GM12878 (cell line): ENCODE results near the gene NKD1.

ENCODE experiments used
- ASH2L ChIP-seq: fragments of 300-600, 200-600 bp; sonication (generic); IDR thresholded peaks from 2 replicates; pipeline ENCODE4 v1.6.1; 2017; ENCODE audit warnings: low read depth, mild to moderate bottlenecking, borderline replicate concordance
- CTCF ChIP-seq, 3 experiments: IDR thresholded peaks in 2 of 3; conservative IDR thresholded peaks in 1 of 3; 2 replicates each; pipeline ENCODE4 v1.5.1; 2011; ENCODE audit warnings: low read depth in 3 of 3, low read length in 3 of 3, mild to moderate bottlenecking in 3 of 3, control low read depth in 2 of 3, moderate library complexity in 2 of 3, inconsistent platforms in 1 of 3, mixed read lengths in 1 of 3; ENCODE audit not compliant: control insufficient read depth in 2 of 3, insufficient read depth in 1 of 3; ENCODE audit errors: extremely low read depth in 1 of 3
- CUX1 ChIP-seq: IDR thresholded peaks from 2 replicates; pipeline ENCODE4 v1.6.1; 2012; ENCODE audit warnings: improper control_type of control experiment, low read depth, low read length; ENCODE audit not compliant: insufficient replicate concordance
- EGR1 ChIP-seq, 2 experiments: IDR thresholded peaks; 1 replicate in 1 of 2; 2 replicates in 1 of 2; pipeline ENCODE4 v1.6.1; 2011 to 2012; ENCODE audit warnings: low read depth in 2 of 2, low read length in 2 of 2, borderline replicate concordance in 1 of 2, mild to moderate bottlenecking in 1 of 2, moderate library complexity in 1 of 2
- FOXM1 ChIP-seq: IDR thresholded peaks from 2 replicates; pipeline ENCODE4 v1.6.1; 2012; ENCODE audit warnings: low read depth, mild to moderate bottlenecking, inconsistent platforms, low read length, moderate library complexity
- GABPA ChIP-seq: IDR thresholded peaks from 2 replicates; pipeline ENCODE4 v1.6.1; 2014; ENCODE audit warnings: antibody characterized with exemption, low read depth, mild to moderate bottlenecking, inconsistent platforms
- MAX ChIP-seq: IDR thresholded peaks from 2 replicates; pipeline ENCODE4 v1.6.1; 2012; ENCODE audit warnings: low read depth, low read length, improper control_type of control experiment
- MYC ChIP-seq: IDR thresholded peaks from 2 replicates; pipeline ENCODE4 v1.6.1; 2011; ENCODE audit warnings: mild to moderate bottlenecking, low read length, moderate library complexity, inconsistent platforms; ENCODE audit not compliant: insufficient read depth, insufficient replicate concordance, insufficient read length, severe bottlenecking
- POLR2A ChIP-seq: IDR thresholded peaks from 2 replicates; pipeline ENCODE4 v1.6.1; 2011; ENCODE audit warnings: low read depth, mild to moderate bottlenecking, low read length
- RELA ChIP-seq: fragments of 450-650 bp; IDR thresholded peaks from 2 replicates; pipeline ENCODE4 v1.8.0; 2014; ENCODE audit warnings: borderline replicate concordance; ENCODE audit not compliant: partially characterized antibody
- REST ChIP-seq: IDR thresholded peaks from 2 replicates; pipeline ENCODE4 v1.6.1; 2012; ENCODE audit warnings: mild to moderate bottlenecking, low read depth, low read length
- RFX5 ChIP-seq: IDR thresholded peaks from 2 replicates; pipeline ENCODE4 v1.6.1; 2011; ENCODE audit warnings: low read depth, low read length, improper control_type of control experiment
- USF2 ChIP-seq: IDR thresholded peaks from 2 replicates; pipeline ENCODE4 v1.6.1; 2011; ENCODE audit warnings: low read depth, low read length, improper control_type of control experiment, borderline replicate concordance
- ZNF207 ChIP-seq: fragments of 450-650 bp; IDR thresholded peaks from 2 replicates; pipeline ENCODE4 v1.6.1; 2014; ENCODE audit warnings: antibody characterized with exemption, mild to moderate bottlenecking, borderline replicate concordance

- TF ChIP-seq ZNF207: no peak
- TF ChIP-seq ASH2L: no peak
- TF ChIP-seq MYC: no peak
- TF ChIP-seq MAX: no peak
- no peak for TF ChIP-seq EGR1 (IDR thresholded peaks at IDR 0.05; ENCODE audit: borderline replicate concordance in 1 of 2, low read depth in 2 of 2, low read length in 2 of 2)
- no peak for TF ChIP-seq POLR2A
- TF ChIP-seq RFX5: no peak
- TF ChIP-seq REST: no peak
- TF ChIP-seq CUX1: no peak
- TF ChIP-seq USF2: no peak
- TF ChIP-seq FOXM1: no peak
- no peak for TF ChIP-seq CTCF (IDR thresholded peaks at IDR 0.05 in 2 of 3, conservative IDR thresholded peaks at IDR 0.05 in 1 of 3; ENCODE audit: control insufficient read depth in 2 of 3, extremely low read depth in 1 of 3, insufficient read depth in 1 of 3, low read depth in 3 of 3, low read length in 3 of 3)
- TF ChIP-seq RELA: no peak
- TF ChIP-seq GABPA: no peak
Observed at GRCh38 chr16:50501986-50502615, 46.1 kb upstream of the NKD1 start.
